COR-L47 (cell line): ENCODE measurements around the gene OR5A1.
"Not testable (repeated sequence)": the region's sequence is repeated elsewhere in the genome, so short reads cannot be mapped to it uniquely, and the experiment has no call there.

Source experiments
- DNase-seq: peaks from one replicate; lab custom pipeline; 2025; lab: John Stamatoyannopoulos, UW

OR5A1 gene

GRCh38 chr11:59436169-59436568 lies at the start of gene OR5A1:
TSS of gene OR5A1 (plus strand) at chr11:59436469. CDS start at chr11:59443169, 6,700 bp downstream.
- no peak for DNase-seq

GRCh38 chr11:59394186-59394585 lies 42.1 kb upstream of the OR5A1 start:
- DNase-seq, result no peak

DNA sequence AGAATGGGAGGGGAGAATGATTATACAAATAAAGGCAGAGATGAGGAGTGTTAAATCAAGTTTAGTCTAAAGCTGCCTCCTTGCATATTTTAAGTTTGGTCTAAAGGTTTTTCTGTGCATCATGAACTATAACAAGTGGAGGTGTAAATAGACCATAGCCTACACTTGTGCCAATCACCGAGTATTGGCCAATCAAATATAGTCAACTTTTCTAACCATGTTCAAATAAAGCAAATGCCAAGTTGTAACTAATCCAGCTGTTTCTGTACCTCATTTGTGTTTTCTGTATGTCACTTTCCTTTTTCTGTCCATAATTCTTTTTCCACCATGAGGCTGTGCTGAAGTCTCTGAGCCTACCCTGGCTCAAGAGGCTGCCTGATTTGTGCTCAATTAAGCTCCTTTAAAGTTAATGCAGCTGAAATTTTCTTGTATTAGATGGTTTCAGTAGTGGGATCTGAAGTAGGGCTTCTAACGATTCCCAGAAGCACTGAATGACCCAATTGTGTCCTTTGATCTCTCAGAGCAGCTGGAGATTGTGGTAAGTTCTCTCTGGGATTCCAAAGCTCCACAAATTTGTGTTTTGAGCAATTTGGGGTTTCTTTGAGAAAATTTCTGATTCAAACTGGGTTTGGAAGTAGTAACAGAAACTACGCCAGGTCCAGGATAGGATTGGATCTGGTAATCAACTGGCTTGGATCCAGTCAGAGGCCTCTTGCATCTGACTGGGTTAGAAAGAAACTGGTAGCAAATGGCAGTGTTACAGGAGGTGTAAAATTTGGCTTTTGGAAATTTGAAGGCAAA lies 35.6 kb upstream of the OR5A1 start:
- no peak for DNase-seq

DNA sequence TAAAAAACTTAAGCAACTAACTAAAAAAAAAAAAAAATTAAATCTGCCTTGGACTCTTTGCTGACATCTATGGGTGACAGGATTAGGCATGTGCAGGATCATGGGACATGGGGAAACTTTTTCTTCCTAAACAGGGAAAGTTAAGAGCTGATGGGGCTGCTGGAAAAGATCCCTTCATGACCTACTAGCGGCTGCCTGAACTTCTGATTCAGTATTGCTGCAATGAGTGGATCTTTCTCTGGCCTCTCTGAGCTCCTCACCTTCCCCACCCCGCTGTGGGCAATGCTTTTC lies 35.1 kb upstream of the OR5A1 start:
- DNase-seq, result no peak

GRCh38 chr11:59403546-59403945 lies 32.7 kb upstream of the OR5A1 start:
- DNase-seq, result no peak

GRCh38 chr11:59413646-59414045 lies 22.6 kb upstream of the OR5A1 start:
- DNase-seq, result no peak

DNA sequence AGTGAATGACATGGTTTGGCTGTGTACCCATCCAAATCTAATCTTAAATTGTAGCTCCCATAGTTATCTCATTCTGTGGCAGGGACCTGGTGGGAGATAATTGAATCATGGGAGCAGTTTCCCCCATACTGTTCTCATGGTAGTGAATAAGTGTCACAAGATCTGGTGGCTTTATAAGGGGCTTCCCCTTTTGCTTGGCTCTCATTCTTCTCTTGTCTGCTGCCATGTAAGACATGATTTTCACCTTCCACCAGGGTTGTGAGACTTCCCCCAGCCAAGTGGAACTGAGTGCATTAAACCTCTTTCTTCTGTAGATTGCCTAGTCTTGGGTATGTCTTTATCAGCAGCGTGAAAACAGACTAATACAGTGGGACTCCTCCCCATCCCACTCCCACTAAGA lies 21.2 kb upstream of the OR5A1 start:
- no peak for DNase-seq

DNA sequence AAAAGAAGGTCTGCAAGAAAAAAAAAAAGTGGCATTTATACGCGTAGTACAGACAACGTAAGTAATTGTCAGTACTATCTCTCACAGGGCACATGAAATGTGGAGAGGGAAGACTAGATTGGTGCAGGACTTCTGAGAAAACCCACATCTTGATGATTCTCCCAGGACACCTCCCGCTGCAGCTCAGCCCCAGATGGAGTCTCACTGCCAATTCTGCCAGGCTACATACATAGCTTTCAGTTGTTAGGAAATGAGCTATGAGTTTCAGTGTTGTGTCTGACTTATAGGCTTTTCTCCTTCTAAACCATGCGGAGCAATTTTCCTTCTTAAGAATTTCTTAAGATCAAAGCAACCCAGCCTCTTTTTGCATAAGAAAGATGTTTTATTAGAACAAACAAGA lies 19.7 kb upstream of the OR5A1 start:
- no peak for DNase-seq

- DNase-seq, result no peak
These were observed 19.2 kb upstream of the OR5A1 start for GRCh38 chr11:59417023-59417422.

DNA sequence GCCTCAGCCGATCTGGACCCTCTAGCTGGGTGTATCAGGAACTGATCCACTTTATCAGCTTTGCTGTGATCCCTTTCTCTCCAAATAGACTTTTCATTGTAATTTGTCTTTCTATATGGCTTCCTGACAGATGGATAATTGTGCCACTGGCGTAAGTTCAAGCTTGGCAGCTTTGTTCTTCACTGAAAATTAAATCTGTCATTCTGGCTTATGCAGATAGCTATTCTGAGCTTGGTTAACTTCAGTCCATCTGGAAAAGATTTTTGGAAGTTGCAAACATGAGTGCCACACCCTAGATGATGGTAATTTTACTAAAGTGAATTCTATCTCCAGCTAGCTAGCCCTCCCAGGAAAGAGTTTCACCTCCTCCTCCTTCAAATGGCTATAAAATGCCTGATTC lies 18.1 kb upstream of the OR5A1 start:
- DNase-seq, result no peak

- no peak for DNase-seq
These were observed 12.4 kb upstream of the OR5A1 start for GRCh38 chr11:59423835-59424234.

DNA sequence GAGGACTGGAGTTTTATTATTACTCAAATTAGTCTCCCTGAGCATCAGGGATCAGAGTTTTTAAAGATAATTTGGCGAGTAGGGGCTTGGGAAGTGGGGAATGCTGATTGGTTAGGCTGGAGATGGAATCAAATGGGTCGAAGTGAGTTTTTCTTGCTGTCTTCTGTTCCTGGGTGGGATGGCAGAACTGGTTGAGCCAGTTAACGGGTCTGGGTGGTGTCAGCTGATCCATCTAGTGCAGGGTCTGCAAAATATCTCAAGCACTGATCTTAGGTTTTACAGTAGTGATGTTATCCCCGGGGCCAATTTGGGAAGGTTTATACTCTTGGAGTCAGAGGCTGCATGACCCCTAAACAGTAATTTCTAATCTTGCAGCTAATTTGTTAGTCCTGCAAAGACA lies 11.1 kb upstream of the OR5A1 start:
- no peak for DNase-seq

DNA sequence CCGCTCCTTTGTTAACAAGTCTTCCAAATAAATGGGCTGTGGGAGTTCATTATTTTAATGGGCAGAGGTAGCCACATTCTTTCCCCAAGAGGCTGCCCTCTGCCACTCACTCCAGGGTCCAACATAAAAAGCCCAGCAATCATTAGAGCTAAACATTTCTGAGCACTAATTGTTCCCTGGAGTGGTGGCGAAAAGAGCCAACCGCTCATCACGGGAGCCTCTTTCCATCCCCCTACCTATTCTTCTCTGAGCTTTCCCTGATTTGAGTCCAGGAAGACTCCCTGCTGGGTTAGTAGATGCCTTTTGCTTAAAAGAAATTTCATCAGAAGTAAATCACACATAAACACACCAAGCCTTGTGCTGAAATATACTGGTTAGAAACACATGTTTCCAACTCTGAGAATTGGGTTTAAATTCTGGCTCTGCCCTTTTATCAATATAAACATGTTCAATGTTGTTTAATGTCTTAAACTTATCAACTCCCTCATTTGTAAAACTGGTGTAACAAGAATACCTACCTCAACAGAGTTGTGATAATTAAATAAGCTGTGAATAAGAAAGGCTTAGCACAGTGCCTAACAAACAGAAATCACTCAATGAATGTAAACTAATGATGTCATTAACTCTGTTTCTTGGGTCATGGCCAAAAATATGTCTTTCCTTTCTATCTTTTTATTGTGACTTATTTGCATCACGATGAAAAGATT lies 9.8 kb upstream of the OR5A1 start, which contains the start of gene OR5A2:
OR5A2 (minus strand) TSS at position 53 of the 707 bp plus-strand sequence. CDS start 3,460 bp downstream, outside the sequence.
- no peak for DNase-seq

DNA sequence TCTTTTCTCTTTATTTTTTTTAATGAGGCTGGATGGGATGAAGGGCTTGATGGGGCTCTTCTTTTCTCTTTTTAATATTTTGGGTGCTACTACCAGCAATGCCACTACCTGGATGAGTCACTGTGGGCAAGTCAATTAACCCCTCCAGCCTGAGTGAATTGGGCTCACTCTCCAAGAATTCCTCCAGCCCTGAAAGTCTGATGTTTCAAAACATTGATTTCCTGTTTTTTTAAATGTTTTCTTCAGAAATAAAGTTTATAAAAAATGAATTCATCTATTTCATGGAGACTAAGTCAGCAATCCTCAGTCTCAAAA lies 9.2 kb upstream of the OR5A1 start:
- DNase-seq, result no peak

GRCh38 chr11:59429924-59430516 lies 6.2 kb upstream of the OR5A1 start:
- peak; percentile 29 for DNase-seq

DNA sequence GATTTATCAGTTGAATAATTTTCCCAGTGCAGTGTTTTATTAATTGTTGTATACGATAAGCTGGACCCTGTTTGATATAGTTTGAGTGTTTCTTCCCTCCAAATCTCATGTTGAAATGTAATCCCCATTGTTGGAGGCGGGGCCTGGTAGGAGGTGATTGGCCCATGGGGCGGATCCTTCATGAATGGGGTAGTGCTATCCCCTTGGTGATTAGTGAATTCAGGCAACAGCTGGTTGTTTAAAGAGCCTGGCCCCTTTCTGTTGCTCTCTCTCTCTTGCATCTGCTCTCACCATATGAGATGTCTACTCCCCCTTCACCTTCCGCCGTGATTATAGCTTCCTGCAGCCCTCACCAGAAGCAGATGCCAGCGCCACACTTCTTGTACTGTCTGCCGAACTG lies 1.5 kb downstream of the OR5A1 start:
- DNase-seq, result no peak

- not testable (repeated sequence) for DNase-seq
These were observed 9.4 kb downstream of the OR5A1 start for GRCh38 chr11:59445624-59446023.

DNA sequence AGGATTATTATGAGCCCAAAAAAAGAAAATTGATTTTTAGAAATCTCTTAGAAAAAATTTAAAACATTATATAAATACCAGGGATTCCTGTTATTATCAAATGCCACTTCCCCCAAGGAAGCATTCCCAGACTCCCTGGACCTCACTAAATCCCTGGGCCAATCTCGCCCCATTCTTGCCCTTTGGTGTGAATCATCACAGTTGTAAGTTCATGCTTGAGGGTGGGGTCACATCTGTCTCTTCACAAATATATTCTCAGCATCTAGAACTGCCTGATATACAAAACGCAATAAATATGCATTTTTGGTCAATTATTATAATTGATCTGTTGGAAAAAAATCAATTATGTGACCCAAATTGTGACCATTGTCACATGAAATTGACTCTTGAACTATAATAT lies 12.2 kb downstream of the OR5A1 start:
- no peak for DNase-seq

- no peak for DNase-seq
These were observed 20.4 kb downstream of the OR5A1 start, which contains the start of gene OR4D6 for GRCh38 chr11:59456661-59457060. TSS of gene OR4D6 (plus strand) at chr11:59456961. CDS start at chr11:59456961, 0 bp downstream.

DNA sequence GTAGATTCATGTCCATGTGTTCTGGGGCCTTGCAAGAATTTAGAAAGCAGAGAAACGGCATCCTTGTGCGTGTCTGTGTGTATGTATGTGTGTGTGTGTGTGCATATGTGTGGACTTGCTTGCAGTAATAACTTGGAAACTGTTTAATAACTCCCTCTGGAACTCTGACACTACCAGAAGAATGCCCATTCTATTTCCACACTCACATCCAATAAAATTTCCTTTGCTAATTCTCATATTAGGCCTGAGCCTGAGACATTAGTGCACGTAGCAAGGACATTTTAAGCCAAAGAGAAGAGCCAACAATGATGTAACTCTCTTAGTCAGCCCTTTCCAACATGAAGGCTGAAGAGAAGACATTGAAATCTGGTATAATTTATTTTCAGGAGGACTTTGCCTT lies 23.6 kb downstream of the OR5A1 start:
- no peak for DNase-seq

- no peak for DNase-seq
These were observed 26.9 kb downstream of the OR5A1 start for GRCh38 chr11:59463190-59463641.

GRCh38 chr11:59473015-59473414 lies 36.7 kb downstream of the OR5A1 start, which contains the start of gene OR4D10:
TSS of gene OR4D10 (plus strand) at chr11:59473315. CDS start at chr11:59477430, 4,115 bp downstream.
- DNase-seq, result no peak

DNA sequence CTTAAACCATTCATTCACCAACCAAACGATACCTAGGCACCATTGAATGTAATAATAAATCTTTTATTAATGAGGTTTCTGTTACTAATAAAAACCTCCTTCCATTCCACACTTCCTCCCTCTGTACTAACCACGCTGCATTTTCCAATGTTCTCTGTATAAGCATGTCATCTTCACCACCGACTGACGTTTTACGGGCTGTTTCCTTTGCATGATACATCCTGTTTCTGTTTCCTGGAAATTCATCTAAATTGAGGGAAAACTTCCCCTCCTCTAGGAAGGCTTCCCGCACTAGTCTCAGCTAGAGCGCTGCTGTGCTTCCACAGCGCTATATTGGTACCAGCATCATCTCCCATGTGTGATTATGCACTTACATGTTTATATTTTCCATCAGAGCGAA lies 38.9 kb downstream of the OR5A1 start:
- no peak for DNase-seq
